Stimulated activated CD8-positive, alpha-beta memory T cell treated with anti-CD3 and anti-CD28 coated beads, Interleukin-7, amount 100 ng/mL, for 4 hours (primary cell): ENCODE data around the gene FZR1.

Source experiments
- DNase-seq, 2 donors: peaks; one replicate each; pipeline ENCODE4 v3.0.0-alpha.2; 2020; ENCODE audit warnings: low read depth in 2 of 2

FZR1 gene

GRCh38 chr19:3471954-3472655, 34.0 kb upstream of the FZR1 start:
- DNase-seq = peak in 1 of 2 donors; percentile 15

DNA sequence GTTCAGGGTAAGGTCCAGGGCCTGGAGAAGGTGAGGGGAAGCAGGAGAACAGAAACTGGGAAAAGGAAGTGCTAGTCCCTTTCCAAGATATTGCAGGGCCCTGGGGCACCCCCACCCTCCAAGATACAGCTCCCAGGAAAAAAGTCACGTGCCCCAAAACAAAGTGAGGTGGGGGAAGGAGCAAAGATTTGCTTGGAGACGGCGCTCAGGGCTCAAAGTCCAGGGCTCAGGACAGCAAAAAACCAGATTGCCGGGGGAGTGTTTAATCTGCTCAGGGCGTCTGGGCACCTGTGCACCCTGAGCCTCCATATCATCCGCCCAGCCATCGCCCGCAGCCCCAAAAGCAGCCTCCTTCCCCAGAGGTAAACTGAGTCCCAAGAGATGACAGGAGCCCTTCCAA, 32.1 kb upstream of the FZR1 start:
- DNase-seq = no peak

GRCh38 chr19:3474614-3475013, 31.5 kb upstream of the FZR1 start:
- no peak for DNase-seq

GRCh38 chr19:3475449-3475848, 30.7 kb upstream of the FZR1 start:
- no peak for DNase-seq

- DNase-seq = no peak
These were observed 29.3 kb upstream of the FZR1 start for GRCh38 chr19:3476830-3477229.

GRCh38 chr19:3477506-3477905, 28.6 kb upstream of the FZR1 start:
- no peak for DNase-seq

GRCh38 chr19:3477951-3478350, 28.2 kb upstream of the FZR1 start:
- no peak for DNase-seq

DNA sequence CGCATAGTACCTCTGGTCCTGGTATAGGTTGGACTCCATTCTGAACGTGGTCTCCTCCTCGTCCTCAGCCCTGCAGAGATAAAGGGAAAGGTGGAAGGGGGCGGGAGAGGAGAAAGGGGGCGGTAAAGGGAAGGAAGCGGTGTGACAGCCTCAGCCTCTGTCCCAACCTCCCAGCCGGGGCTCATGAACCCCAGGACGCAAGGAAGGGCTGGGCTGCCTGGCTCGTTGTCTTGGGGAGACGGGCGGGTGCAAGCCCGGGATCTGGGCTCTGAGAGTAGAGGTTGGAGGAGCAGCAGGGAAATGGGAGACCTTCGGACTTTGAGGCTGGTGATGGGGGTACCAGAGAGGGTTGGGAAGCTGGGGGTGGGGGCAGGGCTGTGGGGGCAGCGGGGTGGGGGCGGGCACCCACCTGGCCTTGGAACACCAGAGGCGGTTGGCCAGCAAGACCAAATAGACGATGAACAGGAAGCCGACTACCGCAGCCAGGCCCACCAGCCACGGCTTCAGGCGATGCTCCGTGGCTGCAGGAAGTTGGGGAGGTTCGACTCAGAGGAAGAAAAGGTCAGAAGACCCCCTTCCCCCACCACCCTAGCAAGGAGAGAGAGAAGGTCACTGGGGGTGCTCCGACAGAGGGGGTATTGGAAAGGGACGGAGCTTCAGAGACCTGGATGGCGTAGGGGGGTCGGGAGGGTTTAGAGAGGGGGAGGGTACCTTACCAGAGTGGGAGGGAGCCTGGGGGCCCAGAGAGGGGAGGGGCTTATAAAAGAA, 27.5 kb upstream of the FZR1 start:
- no peak for DNase-seq

GRCh38 chr19:3479177-3479833, 26.8 kb upstream of the FZR1 start:
- peak in 1 of 2 donors; percentile 17 for DNase-seq

GRCh38 chr19:3479834-3480215, 26.3 kb upstream of the FZR1 start:
- no peak for DNase-seq

GRCh38 chr19:3480383-3481091, 25.6 kb upstream of the FZR1 start, which contains the start of gene SMIM24:
SMIM24 (minus strand) TSS chr19:3480525; CDS start chr19:3480463, 62 bp downstream.
- DNase-seq = no peak

- DNase-seq = no peak
These were observed 24.6 kb upstream of the FZR1 start for GRCh38 chr19:3481241-3482090.

GRCh38 chr19:3482507-3483225, 23.4 kb upstream of the FZR1 start:
- DNase-seq = no peak

DNA sequence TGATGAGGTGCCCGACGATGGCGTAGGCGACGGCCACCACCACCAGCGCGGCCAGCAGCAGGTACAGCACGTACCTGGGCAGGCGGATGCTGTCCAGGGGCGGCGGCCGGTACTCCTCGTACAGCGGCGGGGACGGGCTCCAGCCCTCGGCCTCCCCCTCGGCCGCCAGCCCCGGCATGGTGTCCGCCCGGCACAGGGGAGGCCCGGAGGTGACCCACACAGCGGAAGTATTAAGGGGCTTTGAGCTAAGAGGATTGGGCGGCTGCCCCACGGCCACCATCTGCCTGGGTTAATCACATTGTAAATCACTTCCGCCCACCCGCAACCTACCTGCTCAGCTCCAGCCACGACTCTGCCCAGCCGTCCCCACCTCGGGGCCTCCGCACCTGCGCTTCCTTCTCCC, 22.9 kb upstream of the FZR1 start, which contains the start of gene SMIM44:
Gene SMIM44 (minus strand): TSS at position 216 of the 403 bp plus-strand sequence. CDS start 38 bp downstream, at position 178.
- no peak for DNase-seq

DNA sequence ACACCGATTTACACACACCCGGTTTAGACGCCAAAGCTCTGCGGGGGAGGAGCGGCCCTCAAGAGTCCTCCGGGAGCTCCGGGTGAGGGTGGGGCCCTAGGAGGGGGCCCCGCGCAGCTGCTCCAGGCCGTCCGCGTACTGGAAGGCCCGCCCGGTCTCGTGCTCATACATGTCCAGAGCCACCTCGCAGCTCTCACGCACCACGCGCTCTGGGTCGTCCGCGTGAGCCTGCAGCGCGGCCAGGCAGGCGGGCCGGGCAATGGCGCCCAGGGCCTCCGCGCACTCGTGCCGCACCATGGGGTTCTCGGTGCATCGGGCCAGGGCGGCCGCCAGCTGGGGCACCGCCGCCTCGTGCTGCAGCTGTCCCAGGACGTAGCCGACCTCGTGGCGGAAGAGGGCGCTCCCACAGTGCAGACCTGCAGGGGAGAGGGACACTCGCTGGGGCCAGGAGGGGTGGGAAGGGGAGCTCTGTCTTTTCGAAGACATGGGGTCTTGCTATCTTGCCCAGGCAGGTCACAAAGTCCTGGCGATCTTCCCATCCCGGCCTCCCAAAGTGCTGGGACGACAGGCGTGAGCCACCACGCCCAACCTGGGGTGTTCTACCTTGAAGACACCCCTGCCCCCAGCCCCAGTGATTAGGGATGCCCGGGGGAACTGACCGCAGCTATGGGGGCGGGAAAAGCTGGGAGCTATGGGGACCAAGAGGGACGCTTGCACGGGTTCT, 14.6 kb upstream of the FZR1 start:
- no peak for DNase-seq

- no peak for DNase-seq
These were observed 13.8 kb upstream of the FZR1 start for GRCh38 chr19:3492131-3492839.

- no peak for DNase-seq
These were observed 13.2 kb upstream of the FZR1 start for GRCh38 chr19:3492919-3493318.

DNA sequence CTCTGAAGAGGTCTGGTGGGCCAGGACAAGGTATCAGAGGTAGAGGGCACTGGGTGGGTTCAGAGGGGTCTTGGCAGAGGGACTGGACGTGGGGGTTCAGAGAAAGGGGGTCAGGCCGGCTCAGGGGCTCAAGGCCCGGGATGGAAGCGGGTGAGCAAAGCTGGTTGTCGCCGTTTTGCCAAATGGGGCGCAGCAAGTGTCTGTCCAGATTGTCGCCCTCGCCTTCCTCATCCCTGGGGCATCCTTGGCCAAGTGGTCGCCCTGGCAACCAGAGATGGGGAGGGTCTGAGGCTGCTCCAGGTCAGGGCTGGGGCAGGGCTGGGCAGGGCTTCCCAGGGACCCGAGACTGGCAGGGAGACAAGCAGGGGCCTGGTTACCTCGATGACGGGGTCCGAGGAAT, 12.5 kb upstream of the FZR1 start:
- no peak for DNase-seq

DNA sequence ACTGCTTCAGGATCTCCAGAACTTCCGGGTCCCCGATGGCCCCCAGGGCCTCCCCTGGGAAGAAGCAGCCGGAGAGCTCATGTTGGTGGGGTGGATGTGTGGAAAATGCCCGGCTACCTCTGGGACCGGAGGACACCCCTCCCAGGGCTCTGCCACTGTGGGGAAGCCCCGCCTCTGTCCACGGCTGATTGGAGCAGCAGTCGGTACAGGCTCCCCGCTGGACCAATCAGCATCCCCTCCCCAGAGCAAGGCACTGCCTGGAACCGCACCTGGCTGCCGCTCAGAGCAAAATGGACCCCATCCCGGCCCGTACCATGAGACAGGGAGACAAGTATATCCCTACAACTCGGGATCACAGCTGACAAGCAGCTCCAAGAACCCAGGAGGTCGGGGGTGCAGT, 12.1 kb upstream of the FZR1 start:
- no peak for DNase-seq
